K562 (cell line): ENCODE measurements around the gene CLEC2D. TPM values are rescaled to one million over a fixed set of nuclear protein-coding genes. Genes with fewer than 3 reads are reported as not detected.

ENCODE experiments used
- ATAC-seq: fragments of 200-7000 bp; cut with Tn5 transposase; 3 replicates; pipeline ENCODE4 v1.9.1; 2020; ENCODE audit warnings: moderate library complexity
- BruUV-seq: library from RNA; stranded (reverse); fragments of 400-500 nt; replicated peaks from 2 replicates; lab custom pipeline; 2021; lab: Mats Ljungman, UMichigan
- CTCF ChIA-PET: fragments of 300-600 bp; formaldehyde crosslinking; extraction: SDS; loops from one replicate; lab custom pipeline; 2021; ENCODE audit warnings: low intra/inter-chr PET ratio; lab: Yijun Ruan, JAX
- POLR2A ChIA-PET: fragments of 300-600, 350-650 bp; sonication (Branson Sonifier 250); formaldehyde crosslinking; extraction: SDS; loops from one replicate; lab custom pipeline; 2021; ENCODE audit warnings: antibody characterized with exemption, inconsistent platforms; lab: Yijun Ruan, JAX
- DNase-seq, 4 experiments: peaks; one replicate each; pipeline versions ENCODE4 v3.0.0 to v3.0.0-alpha.2; 2011 to 2018; ENCODE audit warnings: low spot score in 3 of 4, mixed read lengths in 3 of 4; ENCODE audit errors: extremely low read depth in 1 of 4
- FAIRE-seq: peaks from 2 replicates; lab custom pipeline; 2011; peaks lifted over from hg19 to GRCh38; lab: Jason Lieb, UNC
- H2AFZ ChIP-seq: 2 replicates; pipeline ENCODE4 v1.6.0; 2011; ENCODE audit warnings: low read depth, low read length, control low read depth, inconsistent platforms
- H3K27ac ChIP-seq: fragments of 200-600 bp; 3 replicates; pipeline ENCODE4 v1.8.0; 2011; ENCODE audit warnings: low read depth, mild to moderate bottlenecking, control low read depth, inconsistent platforms, low read length, moderate library complexity, mixed read lengths; ENCODE audit errors: extremely low read depth
- H3K27me3 ChIP-seq, 2 experiments: fragments of 300-600 bp in 1 of 2; 2 replicates in 1 of 2; 3 replicates in 1 of 2; pipeline versions ENCODE4 v1.6.0 to v1.8.0; 2011; ENCODE audit warnings: inconsistent platforms in 2 of 2, low read length in 2 of 2, mild to moderate bottlenecking in 1 of 2, mixed read lengths in 1 of 2, moderate library complexity in 1 of 2; ENCODE audit not compliant: control insufficient read depth in 2 of 2, insufficient read depth in 2 of 2
- H3K36me3 ChIP-seq: fragments of 300-600 bp; 3 replicates; pipeline ENCODE4 v1.8.0; 2011; ENCODE audit warnings: mild to moderate bottlenecking, low read length, inconsistent platforms; ENCODE audit not compliant: control insufficient read depth, insufficient read depth
- H3K4me1 ChIP-seq, 2 experiments: fragments of 200-600 bp in 1 of 2; replicated peaks in 1 of 2; 2 replicates in 1 of 2; 3 replicates in 1 of 2; pipeline versions ENCODE4 v1.5.1 to v1.8.0; 2011; ENCODE audit warnings: inconsistent platforms in 2 of 2, low read length in 2 of 2, mild to moderate bottlenecking in 1 of 2, mixed read lengths in 1 of 2, moderate library complexity in 1 of 2; ENCODE audit not compliant: control insufficient read depth in 2 of 2, insufficient read depth in 2 of 2
- H3K4me2 ChIP-seq: 2 replicates; pipeline ENCODE4 v1.6.1; 2011; ENCODE audit warnings: low read length, control low read depth, inconsistent platforms, mixed read lengths; ENCODE audit not compliant: insufficient read depth
- H3K4me3 ChIP-seq: fragments of 200-600 bp; sonication (generic), shearing (Covaris generic); 2 replicates; pipeline ENCODE4 v1.5.1; 2016; ENCODE audit warnings: control low read depth, inconsistent platforms
- H3K79me2 ChIP-seq: fragments of 200-600 bp; 3 replicates; pipeline ENCODE4 v1.8.0; 2011; ENCODE audit warnings: low read length, inconsistent platforms; ENCODE audit not compliant: control insufficient read depth, insufficient read depth
- H3K9ac ChIP-seq, 2 experiments: 2 replicates each; pipeline versions ENCODE4 v1.6.0 to v1.6.1; 2011; ENCODE audit warnings: low read depth in 2 of 2, low read length in 2 of 2, control low read depth in 1 of 2, inconsistent platforms in 1 of 2, mild to moderate bottlenecking in 1 of 2, mixed read lengths in 1 of 2; ENCODE audit not compliant: insufficient read depth in 1 of 2
- H3K9me1 ChIP-seq: one replicate; pipeline ENCODE4 v1.6.0; 2011; ENCODE audit warnings: inconsistent platforms, mild to moderate bottlenecking, low read length, moderate library complexity; ENCODE audit not compliant: control insufficient read depth, insufficient read depth
- H3K9me3 ChIP-seq: replicated peaks from 2 replicates; pipeline ENCODE4 v1.5.1; 2011; ENCODE audit warnings: low read depth, low read length, inconsistent platforms; ENCODE audit not compliant: control insufficient read depth, insufficient read depth
- H4K20me1 ChIP-seq: replicated peaks from 2 replicates; pipeline ENCODE4 v1.6.1; 2011; ENCODE audit warnings: low read length, inconsistent platforms, mixed read lengths; ENCODE audit not compliant: control insufficient read depth, insufficient read depth
- ETS1 ChIP-seq: conservative IDR thresholded peaks from 2 replicates; pipeline ENCODE4 v1.6.1; 2011; ENCODE audit warnings: low read depth, mild to moderate bottlenecking, low read length; ENCODE audit not compliant: control insufficient read depth
- SPI1 ChIP-seq: IDR thresholded peaks from 2 replicates; pipeline ENCODE4 v1.6.1; 2011; ENCODE audit warnings: low read depth, low read length, control low read depth, borderline replicate concordance
- WGBS: fragments of 100-300 bp; shearing (Covaris generic); methylation state at CpG from one replicate; pipeline ENCODE4 v1.1.6; 2016; ENCODE audit warnings: low coverage, mixed read lengths; ENCODE audit not compliant: insufficient coverage; ENCODE audit errors: missing lambda C conversion rate; 5-methylcytosine and 5-hydroxymethylcytosine counted together
- in situ Hi-C: fragments of 300-500 bp; cut with MboI; formaldehyde crosslinking; loops from 4 replicates; pipeline ENCODE4 v1.15.0; 2018; ENCODE audit warnings: inconsistent platforms, mixed read lengths
- intact Hi-C: fragments of 100-400 bp; cut with micrococcal nuclease; formaldehyde crosslinking; loops from 2 replicates; pipeline ENCODE4 v1.14.2; 2022
- polyA plus RNA-seq, 8 experiments: library from polyadenylated mRNA; depleted of rRNA in 4 of 8; stranded (reverse) in 5 of 8; unstranded in 3 of 8; fragments of >200 nt; fragmentation: Nextera tagmentation in 2 of 8; fragmentation: Illumina TruSeq in 1 of 8; extraction: Ambion mirVana in 2 of 8; extraction: Trizol in 1 of 8; gene quantifications; 2 replicates each; pipeline versions ENCODE4 v1.2.1 to v1.2.3, GENCODE V29; 2011 to 2014; ENCODE audit warnings: inconsistent platforms in 1 of 8, missing spikeins in 1 of 8
- total RNA-seq, 7 experiments: library from RNA; depleted of rRNA in 6 of 7; stranded (reverse); fragments of >200 nt in 6 of 7; fragmentation: Illumina TruSeq in 2 of 7; extraction: Trizol in 2 of 7; gene quantifications; 2 replicates each; pipeline versions ENCODE4 v1.2.1 to v1.2.3, GENCODE V29; 2011 to 2021; ENCODE audit warnings: low replicate concordance in 1 of 7

The CLEC2D gene
- total and polyA plus RNA-seq, 9 of the 15 experiments (the other 6 are each of a cell fraction or from before 2014, with no cell fraction given) = 1.4 to 5.0 (median 2.2) TPM

GRCh38 chr12:9732921-9733461 is 63.5 kb downstream of the CLEC2D start, which contains the start of gene CLECL1:
Gene CLECL1, minus strand, starts transcription at chr12:9733097.
- no peak for FAIRE-seq
- CTCF ChIA-PET = no interaction called here
- BruUV-seq = no TSS peak

More at GRCh38 chr12:9732921-9733461, 63.5 kb downstream of the CLEC2D start, which contains the start of gene CLECL1:
- Histone ChIP-seq H3K9me3 (no peaks in the 10 kb centered on the region), H3K27ac (peak within 1 kb of the TSS; percentile 52; the same call in 1 of the 3 replicates), H3K9me1 (no peaks in the 10 kb centered on the region), H3K36me3 (no peaks in the 10 kb centered on the region), H3K9ac (peak within 1 kb of the TSS in 1 of 2 experiments; percentile 31; a peak in 1 of 4 replicates), H4K20me1 (no peaks in the 10 kb centered on the region), H2AFZ (peak within 1 kb of the TSS; percentile 73), H3K79me2 (no peaks in the 10 kb centered on the region), H3K27me3 (no peaks in the 10 kb centered on the region), H3K4me2 (no peak within 1 kb of the TSS), H3K4me1 (no peaks in the 10 kb centered on the region; a peak in 1 of 5 replicates), H3K4me3 (no peak within 1 kb of the TSS)
- 77% methylated on average over 8 of the region's 8 CpGs for WGBS
- in situ Hi-C loops (no loop called here), intact Hi-C loops (no loop called here)
- POLR2A ChIA-PET = no interaction called here
- TF ChIP-seq SPI1 (peak; percentile 89), ETS1 (no peak)
- no peak for ATAC-seq
- no peak for DNase-seq
